Cardiac atrium fibroblast (primary cell): ENCODE results near the gene BLOC1S4. TPM values are rescaled to one million over a fixed set of nuclear protein-coding genes. Genes with fewer than 3 reads are reported as not detected.

Experiments
- total RNA-seq: library from RNA; depleted of rRNA; stranded (reverse); fragments of >200 nt; gene quantifications from 2 replicates; pipeline ENCODE4 v1.2.3, GENCODE V29; 2015

The BLOC1S4 gene
- total RNA-seq = 14.7 and 17.5 TPM in 2 replicates

GRCh38 chr4:6716018-6716911 lies at the start of gene BLOC1S4:
Gene BLOC1S4 (plus strand): TSS chr4:6716174. CDS start chr4:6716210, 36 bp downstream.

GRCh38 chr4:6693231-6694176 lies 22.5 kb upstream of the BLOC1S4 start, which contains the start of gene S100P:
Gene S100P (plus strand): TSS chr4:6693878. CDS start chr4:6693933, 55 bp downstream.

GRCh38 chr4:6709230-6710114 lies 6.5 kb upstream of the BLOC1S4 start, which contains the start of gene MRFAP1L1:
Gene MRFAP1L1 (minus strand): TSS chr4:6709865. CDS start chr4:6709629, 236 bp downstream.

Other genes with a start within 250 kb of the BLOC1S4 start
- gene PPP2R2C, start 243.6 kb upstream of the BLOC1S4 start, total RNA-seq = 0.16 TPM in 1 of 2 replicates, not detected in the other
- gene MAN2B2, start 141.0 kb upstream of the BLOC1S4 start, total RNA-seq = 26.0 and 38.6 TPM in 2 replicates
- gene MRFAP1, start 75.5 kb upstream of the BLOC1S4 start, total RNA-seq = 192 and 205 TPM in 2 replicates
- gene S100P, start 22.3 kb upstream of the BLOC1S4 start, total RNA-seq = not detected in 2 replicates
- 27.1 and 35.6 TPM in 2 replicates for gene MRFAP1L1, start 6.3 kb upstream of the BLOC1S4 start, total RNA-seq
- 9.0 and 9.4 TPM in 2 replicates for gene KIAA0232, start 66.6 kb downstream of the BLOC1S4 start, total RNA-seq
- 17.7 and 20.1 TPM in 2 replicates for gene TBC1D14, start 193.7 kb downstream of the BLOC1S4 start, total RNA-seq